Measurements from ENCODE around the gene CPSF7. TPM values are rescaled to one million over a fixed set of nuclear protein-coding genes. Genes with fewer than 3 reads are reported as not detected.

The CPSF7 gene
- total RNA-seq, 4 donors from 2014 or later, result 29.9 to 45.2 (median 40.7) TPM

DNA sequence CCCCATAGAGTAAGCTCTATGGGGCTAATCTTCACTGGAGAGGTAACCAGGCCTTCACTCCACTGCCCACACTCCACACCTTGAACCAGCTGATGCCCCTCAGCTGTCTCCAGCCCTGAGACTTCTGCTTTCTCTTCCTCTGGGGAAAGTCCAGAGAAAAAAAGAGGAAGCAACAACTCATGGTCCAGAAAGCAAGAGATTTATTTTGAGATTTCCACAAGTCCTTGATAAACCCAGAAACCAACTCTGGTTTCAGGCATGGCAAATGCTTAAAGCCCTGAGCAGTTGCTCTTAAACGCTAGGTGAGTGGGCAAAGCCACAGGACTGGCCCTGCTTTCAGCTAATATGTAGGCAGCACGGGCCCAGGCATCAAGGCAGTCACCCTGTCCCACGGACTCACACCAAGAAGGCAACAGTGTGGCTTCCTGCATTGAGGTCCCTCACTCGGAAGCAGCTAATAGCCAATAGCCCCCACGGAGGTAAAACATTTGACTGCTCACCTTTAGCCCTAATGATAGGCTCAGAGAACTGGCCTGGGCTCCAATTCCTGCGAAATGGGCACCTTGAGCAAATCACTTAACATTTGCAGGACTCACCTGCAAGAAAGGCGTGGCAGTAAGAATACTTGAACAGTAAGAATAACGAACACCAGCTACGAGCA lies 72.4 kb downstream of the CPSF7 start:
- intact Hi-C loops (cut with DNase I), result no loop called here
- peaks cover 19 to 26% (median 23%) of the 10 kb centered on the region in 4 donors for H3K4me1 ChIP-seq
- no peaks in the 10 kb centered on the region for H3K27me3 ChIP-seq
- H3K27ac ChIP-seq (replicated peaks in 1 of 4), result no peak overlapping the region
- no peak overlapping the region for H3K4me3 ChIP-seq
- TF ChIP-seq, protein P1, sequence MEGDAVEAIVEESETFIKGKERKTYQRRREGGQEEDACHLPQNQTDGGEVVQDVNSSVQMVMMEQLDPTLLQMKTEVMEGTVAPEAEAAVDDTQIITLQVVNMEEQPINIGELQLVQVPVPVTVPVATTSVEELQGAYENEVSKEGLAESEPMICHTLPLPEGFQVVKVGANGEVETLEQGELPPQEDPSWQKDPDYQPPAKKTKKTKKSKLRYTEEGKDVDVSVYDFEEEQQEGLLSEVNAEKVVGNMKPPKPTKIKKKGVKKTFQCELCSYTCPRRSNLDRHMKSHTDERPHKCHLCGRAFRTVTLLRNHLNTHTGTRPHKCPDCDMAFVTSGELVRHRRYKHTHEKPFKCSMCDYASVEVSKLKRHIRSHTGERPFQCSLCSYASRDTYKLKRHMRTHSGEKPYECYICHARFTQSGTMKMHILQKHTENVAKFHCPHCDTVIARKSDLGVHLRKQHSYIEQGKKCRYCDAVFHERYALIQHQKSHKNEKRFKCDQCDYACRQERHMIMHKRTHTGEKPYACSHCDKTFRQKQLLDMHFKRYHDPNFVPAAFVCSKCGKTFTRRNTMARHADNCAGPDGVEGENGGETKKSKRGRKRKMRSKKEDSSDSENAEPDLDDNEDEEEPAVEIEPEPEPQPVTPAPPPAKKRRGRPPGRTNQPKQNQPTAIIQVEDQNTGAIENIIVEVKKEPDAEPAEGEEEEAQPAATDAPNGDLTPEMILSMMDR (IDR thresholded peaks at IDR 0.05), result no peak
- TF ChIP-seq POLR2A (IDR thresholded peaks at IDR 0.05; ENCODE audit: low read depth) (no peak), EP300 (IDR thresholded peaks at IDR 0.05) (no peak), POLR2AphosphoS5 (IDR thresholded peaks at IDR 0.05) (no peak)
- no peaks in the 10 kb centered on the region for H3K9me3 ChIP-seq
- DNase-seq (ENCODE audit: extremely low spot score), result no peak
- WGBS, result 83% methylated on average over 9 of the region's 9 CpGs
- H3K36me3 ChIP-seq, result peaks cover 23 to 42% (median 34%) of the 10 kb centered on the region in 4 donors

- H3K4me1 ChIP-seq, result peaks cover 19 to 26% (median 23%) of the 10 kb centered on the region in 4 donors
- no peak overlapping the region for H3K27ac ChIP-seq (replicated peaks in 1 of 4)
- H3K27me3 ChIP-seq, result no peaks in the 10 kb centered on the region
- peaks cover 29 to 49% (median 41%) of the 10 kb centered on the region in 4 donors for H3K36me3 ChIP-seq
- TF ChIP-seq EP300 (IDR thresholded peaks at IDR 0.05) (no peak), POLR2A (IDR thresholded peaks at IDR 0.05; ENCODE audit: low read depth) (no peak), POLR2AphosphoS5 (IDR thresholded peaks at IDR 0.05) (no peak)
- TF ChIP-seq, protein P1 (IDR thresholded peaks at IDR 0.05), result no peak
- intact Hi-C loops (cut with DNase I), result no loop called here
- no CpG with 5 or more reads among the region's 4 CpGs for WGBS
- H3K4me3 ChIP-seq, result no peak overlapping the region
- no peaks in the 10 kb centered on the region for H3K9me3 ChIP-seq
- no peak for DNase-seq (ENCODE audit: extremely low spot score)
Measured at GRCh38 chr11:61356706-61357105, 73.1 kb downstream of the CPSF7 start.

DNA sequence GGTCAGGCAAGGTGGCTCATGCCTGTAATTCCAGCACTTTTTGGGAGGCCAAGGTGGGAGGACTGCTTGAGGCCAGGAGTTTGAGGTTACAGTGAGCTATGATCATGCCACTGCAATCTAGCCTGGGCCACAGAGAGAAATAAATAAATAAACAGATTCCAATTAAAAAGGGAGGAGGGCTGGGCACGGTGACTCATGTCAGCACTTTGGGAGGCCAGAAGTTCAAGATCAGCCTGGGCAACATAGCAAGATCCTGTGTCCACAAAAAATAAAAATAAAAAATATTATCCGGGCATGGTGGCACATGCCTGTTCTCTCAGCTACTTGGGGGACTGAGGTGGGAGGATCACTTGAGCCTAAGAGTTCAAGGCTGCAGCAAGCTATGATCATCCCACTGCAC lies 75.6 kb downstream of the CPSF7 start:
- Histone ChIP-seq H3K27me3 (no peaks in the 10 kb centered on the region), H3K27ac (replicated peaks in 1 of 4) (no peak overlapping the region), H3K36me3 (peaks cover 47 to 74% (median 64%) of the 10 kb centered on the region in 4 donors), H3K4me1 (peaks cover 0 to 10% (median 1%) of the 10 kb centered on the region in 4 donors), H3K9me3 (no peaks in the 10 kb centered on the region), H3K4me3 (no peak overlapping the region)
- WGBS, result 84% methylated on average over 2 of the region's 2 CpGs
- intact Hi-C loops (cut with DNase I), result no loop called here
- TF ChIP-seq EP300 (IDR thresholded peaks at IDR 0.05) (no peak), POLR2AphosphoS5 (IDR thresholded peaks at IDR 0.05) (no peak), POLR2A (IDR thresholded peaks at IDR 0.05; ENCODE audit: low read depth) (no peak)
- TF ChIP-seq, protein P1 (IDR thresholded peaks at IDR 0.05), result no peak
- DNase-seq (ENCODE audit: extremely low spot score), result no peak

DNA sequence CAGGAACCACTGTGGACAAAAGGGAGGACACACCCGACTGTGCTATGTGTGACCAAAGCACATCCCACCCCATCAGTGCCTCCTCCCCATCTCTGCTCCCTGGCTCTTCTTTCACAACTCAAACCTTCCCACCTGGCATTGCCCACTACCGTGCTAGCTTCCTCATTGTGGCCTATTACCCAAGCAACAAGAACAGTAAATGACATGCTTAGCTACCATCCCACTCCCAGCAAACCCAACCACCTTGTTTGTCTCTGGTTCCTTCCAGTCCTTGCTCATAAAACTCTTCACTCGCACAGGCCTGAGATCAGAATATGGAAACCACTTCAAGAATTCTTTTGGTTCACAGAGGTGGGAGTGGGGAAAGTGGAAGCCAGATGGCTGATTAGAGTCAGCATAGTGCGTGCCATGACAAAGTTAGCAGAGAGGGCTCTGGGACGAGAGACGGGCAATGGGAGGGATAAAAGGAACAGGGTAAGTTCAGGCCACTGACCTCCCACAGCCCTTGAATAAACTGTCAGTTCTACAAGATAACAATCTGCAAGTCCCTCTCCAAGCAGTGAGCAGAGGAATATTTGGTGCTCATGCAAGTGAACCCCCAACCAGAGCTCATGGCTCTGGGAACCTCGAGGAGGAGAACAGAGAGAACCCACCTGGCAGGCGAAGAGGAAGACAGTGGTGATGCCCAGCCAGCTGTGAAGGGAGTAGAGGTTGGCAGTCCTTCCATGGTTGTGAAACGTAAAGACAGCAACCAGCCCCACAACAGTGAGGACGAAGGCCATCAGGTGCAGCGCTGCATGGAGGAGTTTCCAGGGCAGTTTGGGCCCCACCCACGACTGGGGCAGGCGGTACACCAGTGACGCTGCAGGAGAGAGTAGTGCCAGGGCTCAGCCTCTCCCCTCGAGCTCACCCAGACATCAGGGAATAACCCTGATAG lies 76.4 kb downstream of the CPSF7 start:
- 92% methylated on average over 9 of the region's 15 CpGs for WGBS
- intact Hi-C loops (cut with DNase I), result no loop called here
- no peaks in the 10 kb centered on the region for H3K9me3 ChIP-seq
- TF ChIP-seq, protein P1 (IDR thresholded peaks at IDR 0.05), result no peak
- TF ChIP-seq EP300 (IDR thresholded peaks at IDR 0.05) (no peak), POLR2A (IDR thresholded peaks at IDR 0.05; ENCODE audit: low read depth) (no peak), POLR2AphosphoS5 (IDR thresholded peaks at IDR 0.05) (no peak)
- no peaks in the 10 kb centered on the region for H3K27me3 ChIP-seq
- no peak for DNase-seq (ENCODE audit: extremely low spot score)
- H3K27ac ChIP-seq (replicated peaks in 1 of 4), result no peak overlapping the region
- peaks cover 0 to 10% (median 0%) of the 10 kb centered on the region in 4 donors for H3K4me1 ChIP-seq
- H3K4me3 ChIP-seq, result no peak overlapping the region
- H3K36me3 ChIP-seq, result peaks cover 47 to 82% (median 72%) of the 10 kb centered on the region in 4 donors

Small RNA genes lying within 50 kb of the gene (small RNA-seq; reads per million reads assigned to genes)
- 0 reads per million in 3 donors for gene RN7SL23P

Other genes starting within 250 kb of the CPSF7 start
- gene PGA3, start 226.5 kb downstream of the CPSF7 start, total RNA-seq, result under 1 TPM in 1 of 4 donors, not detected in 3; 0.33 TPM
- gene PGA4, start 207.6 kb downstream of the CPSF7 start, total RNA-seq, result 1 to 10 TPM in 2 of 4 donors, not detected in 2; 1.1 to 2.2 TPM
- gene PGA5, start 188.8 kb downstream of the CPSF7 start, total RNA-seq, result under 1 TPM in 1 of 4 donors, not detected in 3; 0.86 TPM
- 1 to 10 TPM in 1 of 4 donors, under 1 TPM in 3; 0.32 to 1.4 (median 0.58) TPM for gene VWCE, start 134.7 kb downstream of the CPSF7 start, total RNA-seq
- 100 to 1,000 TPM; 102 to 164 (median 118) TPM for gene DDB1, start 96.9 kb downstream of the CPSF7 start, total RNA-seq
- 10 to 100 TPM; 12.9 to 24.2 (median 14.8) TPM for gene TKFC, start 96.7 kb downstream of the CPSF7 start, total RNA-seq
- 10 to 100 TPM; 23.7 to 35.3 (median 31.6) TPM for gene CYB561A3, start 68.1 kb downstream of the CPSF7 start, total RNA-seq
- 10 to 100 TPM; 10.4 to 22.7 (median 15.9) TPM for gene TMEM138, start 67.6 kb downstream of the CPSF7 start, total RNA-seq
- 10 to 100 TPM in 1 of 4 donors, 1 to 10 TPM in 3; 6.2 to 12.3 (median 8.2) TPM for gene TMEM216, start 37.4 kb downstream of the CPSF7 start, total RNA-seq
- gene SDHAF2, start 149 bp upstream of the CPSF7 start, total RNA-seq, result 10 to 100 TPM; 29.0 to 71.0 (median 48.3) TPM
- gene LRRC10B, start 78.8 kb upstream of the CPSF7 start, total RNA-seq, result 1 to 10 TPM in 3 of 4 donors, not detected in 1; 1.3 to 2.2 (median 2.0) TPM
- gene SYT7, start 151.1 kb upstream of the CPSF7 start, total RNA-seq, result 1 to 10 TPM; 1.3 to 4.2 (median 1.8) TPM